Measurements from ENCODE around the gene ANKS3.

ANKS3 gene

GRCh38 chr16:4660454-4661007 lies 73.5 kb downstream of the ANKS3 start:
- H3K27ac ChIP-seq = peak overlapping the region; percentile 81
- ChIA-PET CTCF (interaction anchor here (0.5 to 0.6 kb wide), 2 partner anchors 17 to 151 kb away, joined by 3 to 4 read pairs; no protein-coding TSS in a partner anchor), POLR2A (ENCODE audit: low non-redundant PET) (no interaction called here)
- no peak for DNase-seq (ENCODE audit: low spot score)
- TF ChIP-seq CTCF (conservative IDR thresholded peaks at IDR 0.05; ENCODE audit: low read depth) = no peak

- ChIA-PET POLR2A (ENCODE audit: low non-redundant PET) (no interaction called here), CTCF (interaction anchor here (0.6 kb wide), 1 partner anchor 16 kb away, joined by 3 read pairs; no protein-coding TSS in a partner anchor)
- TF ChIP-seq CTCF (conservative IDR thresholded peaks at IDR 0.05; ENCODE audit: low read depth) = no peak
- no peak for DNase-seq (ENCODE audit: low spot score)
- H3K27ac ChIP-seq = peak overlapping the region; percentile 81
These were observed 74.4 kb downstream of the ANKS3 start for GRCh38 chr16:4659363-4660353.

- H3K27ac ChIP-seq = no peak overlapping the region
- no peak for DNase-seq (ENCODE audit: low spot score)
- TF ChIP-seq CTCF (conservative IDR thresholded peaks at IDR 0.05; ENCODE audit: low read depth) = no peak
- POLR2A ChIA-PET (ENCODE audit: low non-redundant PET) = no interaction called here
- CTCF ChIA-PET = no interaction called here
These were observed 77.1 kb downstream of the ANKS3 start for GRCh38 chr16:4656695-4657686.

GRCh38 chr16:4656221-4656620 lies 77.8 kb downstream of the ANKS3 start:
- ChIA-PET CTCF (no interaction called here), POLR2A (ENCODE audit: low non-redundant PET) (no interaction called here)
- no peak for DNase-seq (ENCODE audit: low spot score)
- TF ChIP-seq CTCF (conservative IDR thresholded peaks at IDR 0.05; ENCODE audit: low read depth) = no peak
- H3K27ac ChIP-seq = no peak overlapping the region

- DNase-seq (ENCODE audit: low spot score) = no peak
- no peak overlapping the region for H3K27ac ChIP-seq
- ChIA-PET CTCF (no interaction called here), POLR2A (ENCODE audit: low non-redundant PET) (no interaction called here)
- no peak for TF ChIP-seq CTCF (conservative IDR thresholded peaks at IDR 0.05; ENCODE audit: low read depth)
These were observed 78.3 kb downstream of the ANKS3 start for GRCh38 chr16:4655801-4656200.
